HG03103 (cell line): ENCODE measurements around the gene HIC2.
A peak's percentile ranks its signal among the peaks of the same experiment; 100 is the strongest.
"Not testable (repeated sequence)": the region's sequence is repeated elsewhere in the genome, so short reads cannot be mapped to it uniquely, and the experiment has no call there.

Source experiments
- ATAC-seq: cut with Tn5 transposase; IDR thresholded peaks from one replicate; pipeline ENCODE4 v1.9.1; 2021; ENCODE audit warnings: low read depth; ENCODE audit not compliant: unreplicated experiment

The HIC2 gene, protein sequence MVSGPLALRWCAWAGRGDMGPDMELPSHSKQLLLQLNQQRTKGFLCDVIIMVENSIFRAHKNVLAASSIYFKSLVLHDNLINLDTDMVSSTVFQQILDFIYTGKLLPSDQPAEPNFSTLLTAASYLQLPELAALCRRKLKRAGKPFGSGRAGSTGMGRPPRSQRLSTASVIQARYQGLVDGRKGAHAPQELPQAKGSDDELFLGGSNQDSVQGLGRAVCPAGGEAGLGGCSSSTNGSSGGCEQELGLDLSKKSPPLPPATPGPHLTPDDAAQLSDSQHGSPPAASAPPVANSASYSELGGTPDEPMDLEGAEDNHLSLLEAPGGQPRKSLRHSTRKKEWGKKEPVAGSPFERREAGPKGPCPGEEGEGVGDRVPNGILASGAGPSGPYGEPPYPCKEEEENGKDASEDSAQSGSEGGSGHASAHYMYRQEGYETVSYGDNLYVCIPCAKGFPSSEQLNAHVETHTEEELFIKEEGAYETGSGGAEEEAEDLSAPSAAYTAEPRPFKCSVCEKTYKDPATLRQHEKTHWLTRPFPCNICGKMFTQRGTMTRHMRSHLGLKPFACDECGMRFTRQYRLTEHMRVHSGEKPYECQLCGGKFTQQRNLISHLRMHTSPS

DNA sequence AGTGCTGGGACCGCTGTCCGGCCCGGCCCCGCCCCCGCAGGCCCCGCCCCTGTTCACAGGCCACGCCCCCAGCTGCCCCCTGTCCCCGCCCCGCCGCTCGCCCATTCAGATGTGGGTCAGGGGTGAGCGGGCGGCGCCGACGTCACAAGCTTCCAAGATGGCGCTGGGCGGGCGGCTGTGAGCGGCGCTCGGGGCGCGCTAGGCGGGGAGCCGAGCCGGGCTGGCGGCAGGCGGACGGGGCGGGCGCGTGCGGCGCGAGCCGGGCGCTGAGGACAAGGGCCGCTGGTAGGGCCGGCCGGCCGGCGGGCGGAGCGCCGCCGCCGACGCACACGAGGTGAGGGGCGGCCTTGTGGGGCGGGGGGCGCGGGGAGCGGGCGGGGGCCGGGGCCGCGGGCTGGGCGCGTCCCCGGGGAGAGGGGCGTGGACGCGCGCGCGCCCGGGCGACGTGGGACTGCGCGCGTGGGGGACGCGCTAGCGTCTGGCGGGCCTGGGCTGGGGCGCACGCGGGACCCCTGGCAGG, at the start of gene HIC2:
HIC2 (plus strand) TSS at position 145 of the 520 bp plus-strand sequence. CDS start 25,461 bp downstream, outside the sequence.
- ATAC-seq = peak; percentile 65

DNA sequence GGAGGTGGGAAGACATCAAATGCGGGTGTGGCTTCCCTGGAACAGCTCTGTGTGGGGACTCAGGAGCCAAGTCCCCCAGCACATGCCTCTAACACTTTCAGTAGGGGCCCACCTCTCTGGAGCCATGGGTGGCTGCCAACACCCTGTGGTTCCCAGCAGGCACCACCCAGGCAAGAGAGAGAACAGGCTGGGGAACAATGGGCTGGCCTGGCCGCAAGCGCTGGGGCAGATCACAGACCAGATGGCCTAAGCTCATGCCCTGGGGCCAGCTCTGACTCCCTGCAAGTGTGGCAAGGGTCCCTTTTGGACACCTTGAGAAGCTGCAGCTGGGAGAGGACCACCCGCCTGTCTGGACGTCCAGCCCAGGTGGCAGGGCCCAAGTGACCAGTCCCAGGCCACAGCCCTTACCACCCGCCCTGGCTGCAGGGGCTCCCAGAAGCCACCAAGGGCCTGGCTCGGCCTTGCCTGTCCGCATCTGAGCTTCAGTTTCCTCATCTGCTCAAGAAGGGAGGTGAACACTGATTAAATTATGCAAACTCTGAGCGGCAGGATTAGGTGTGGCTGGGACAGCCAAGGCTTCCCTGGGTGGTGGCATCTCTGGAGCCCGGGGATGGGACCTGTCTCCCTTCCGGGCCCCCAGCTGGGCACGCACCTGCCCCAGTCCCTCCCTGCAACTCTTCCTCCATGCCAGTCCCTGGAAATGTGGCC, 48.4 kb upstream of the HIC2 start:
- ATAC-seq = not testable (repeated sequence)

DNA sequence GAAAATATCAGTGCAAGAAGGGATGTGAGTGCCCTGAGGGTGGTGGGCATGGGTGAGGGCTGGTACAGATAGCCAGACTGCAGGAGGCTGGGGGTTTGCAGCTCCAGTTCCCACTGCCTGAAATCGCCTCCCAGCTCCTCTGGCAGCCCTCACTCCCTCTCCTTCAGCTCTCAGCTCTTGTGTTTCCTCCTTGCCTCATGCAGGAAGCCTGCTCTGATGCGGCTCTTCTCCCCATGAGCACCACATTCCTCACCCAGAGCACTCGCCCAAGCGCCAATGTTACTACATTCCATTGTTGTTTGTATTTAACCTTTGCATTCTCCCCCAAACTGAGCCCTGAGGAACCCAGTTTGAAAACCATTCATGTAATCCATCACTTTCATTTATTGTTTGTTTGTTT, 41.3 kb upstream of the HIC2 start:
- ATAC-seq = not testable (repeated sequence)

DNA sequence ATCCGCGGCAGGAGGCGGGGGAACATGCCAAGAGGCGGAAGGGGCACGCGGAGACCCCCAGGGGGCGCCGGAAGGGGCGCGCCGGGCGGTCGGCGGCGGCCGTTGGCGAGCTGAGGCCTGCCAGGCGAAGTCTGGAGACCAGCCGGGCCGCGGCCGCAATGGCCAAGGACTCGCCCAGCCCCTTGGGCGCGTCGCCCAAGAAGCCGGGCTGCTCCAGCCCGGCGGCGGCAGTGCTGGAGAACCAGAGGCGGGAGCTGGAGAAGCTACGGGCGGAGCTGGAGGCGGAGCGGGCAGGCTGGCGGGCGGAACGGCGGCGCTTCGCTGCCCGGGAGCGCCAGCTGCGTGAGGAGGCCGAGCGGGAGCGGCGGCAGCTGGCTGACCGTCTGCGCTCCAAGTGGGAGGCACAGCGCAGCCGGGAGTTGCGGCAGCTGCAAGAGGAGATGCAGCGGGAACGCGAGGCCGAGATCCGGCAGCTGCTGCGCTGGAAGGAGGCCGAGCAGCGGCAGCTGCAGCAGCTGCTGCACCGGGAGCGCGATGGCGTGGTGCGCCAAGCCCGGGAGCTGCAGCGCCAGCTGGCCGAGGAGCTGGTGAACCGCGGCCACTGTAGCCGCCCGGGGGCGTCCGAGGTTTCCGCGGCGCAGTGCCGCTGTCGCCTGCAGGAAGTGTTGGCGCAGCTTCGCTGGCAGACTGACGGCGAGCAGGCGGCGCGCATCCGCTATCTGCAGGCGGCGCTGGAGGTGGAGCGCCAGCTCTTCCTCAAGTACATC, 33.3 kb upstream of the HIC2 start, which contains the start of gene RIMBP3B:
RIMBP3B (plus strand) TSS at position 51 of the 767 bp plus-strand sequence; CDS start at position 159, 108 bp downstream.
- not testable (repeated sequence) for ATAC-seq

DNA sequence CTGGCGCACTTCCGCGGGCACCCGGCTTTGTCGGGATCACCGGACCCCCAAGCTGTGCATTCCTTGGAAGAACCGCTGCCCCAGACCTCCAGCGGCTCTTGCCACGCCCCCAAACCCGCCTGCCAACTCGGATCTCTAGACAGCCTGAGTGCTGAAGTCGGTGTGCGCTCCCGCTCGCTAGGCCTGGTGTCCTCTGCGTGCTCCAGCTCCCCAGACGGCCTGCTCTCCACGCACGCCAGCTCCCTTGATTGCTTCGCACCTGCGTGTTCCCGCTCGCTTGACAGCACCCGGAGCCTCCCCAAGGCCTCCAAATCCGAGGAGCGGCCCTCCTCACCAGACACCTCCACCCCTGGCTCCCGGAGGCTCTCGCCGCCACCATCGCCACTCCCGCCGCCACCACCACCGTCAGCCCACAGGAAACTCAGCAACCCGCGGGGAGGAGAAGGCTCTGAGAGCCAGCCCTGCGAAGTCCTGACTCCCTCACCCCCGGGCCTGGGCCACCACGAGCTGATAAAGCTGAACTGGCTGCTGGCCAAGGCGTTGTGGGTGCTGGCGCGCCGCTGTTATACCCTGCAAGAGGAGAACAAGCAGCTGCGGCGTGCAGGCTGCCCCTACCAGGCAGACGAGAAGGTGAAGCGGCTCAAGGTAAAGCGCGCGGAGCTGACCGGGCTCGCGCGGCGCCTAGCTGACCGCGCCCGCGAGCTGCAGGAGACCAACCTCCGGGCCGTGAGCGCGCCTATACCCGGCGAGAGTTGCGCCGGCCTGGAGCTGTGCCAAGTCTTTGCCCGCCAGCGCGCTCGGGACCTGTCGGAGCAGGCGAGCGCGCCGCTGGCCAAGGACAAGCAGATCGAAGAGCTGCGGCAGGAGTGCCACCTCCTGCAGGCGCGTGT, 32.5 kb upstream of the HIC2 start:
- ATAC-seq = not testable (repeated sequence)

DNA sequence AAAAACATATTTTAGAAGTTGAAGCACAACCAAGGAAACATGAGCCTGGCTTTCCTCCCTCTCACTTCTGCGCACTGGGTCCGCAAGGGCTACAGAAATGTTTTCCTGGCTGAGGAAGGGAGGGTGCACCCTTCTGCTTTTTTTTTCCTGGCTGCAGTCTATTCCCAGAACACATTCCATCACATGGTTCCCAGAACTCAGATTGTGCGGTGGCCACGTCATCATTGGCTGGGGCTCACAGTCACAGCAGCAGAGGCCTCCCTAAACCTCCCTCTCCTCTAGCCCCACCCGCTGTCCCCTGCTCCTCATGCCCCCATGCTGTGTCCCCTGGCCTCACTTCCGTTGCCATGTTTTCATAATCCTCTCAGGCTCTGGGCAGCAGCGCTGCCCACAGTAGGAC, 27.7 kb upstream of the HIC2 start:
- ATAC-seq = not testable (repeated sequence)

DNA sequence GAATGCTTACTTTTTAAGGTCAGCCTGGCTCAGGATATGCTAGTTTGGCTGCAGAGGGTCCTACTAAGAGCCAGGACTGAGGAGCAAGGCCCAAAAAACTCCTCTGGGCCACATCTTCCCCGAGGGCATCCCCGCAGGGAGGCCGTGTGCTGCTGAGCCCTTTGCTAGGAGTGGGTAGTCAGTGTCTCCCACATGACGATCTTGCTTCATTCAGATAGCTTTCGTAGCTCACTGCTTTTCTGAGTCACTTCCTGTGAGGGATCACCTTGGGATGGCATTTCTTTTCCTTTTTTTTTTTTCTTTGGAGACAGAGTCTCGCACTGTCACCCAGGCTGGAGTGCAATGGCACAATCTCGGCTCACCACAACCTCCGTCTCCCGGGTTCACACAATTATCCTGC, 27.2 kb upstream of the HIC2 start:
- not testable (repeated sequence) for ATAC-seq

DNA sequence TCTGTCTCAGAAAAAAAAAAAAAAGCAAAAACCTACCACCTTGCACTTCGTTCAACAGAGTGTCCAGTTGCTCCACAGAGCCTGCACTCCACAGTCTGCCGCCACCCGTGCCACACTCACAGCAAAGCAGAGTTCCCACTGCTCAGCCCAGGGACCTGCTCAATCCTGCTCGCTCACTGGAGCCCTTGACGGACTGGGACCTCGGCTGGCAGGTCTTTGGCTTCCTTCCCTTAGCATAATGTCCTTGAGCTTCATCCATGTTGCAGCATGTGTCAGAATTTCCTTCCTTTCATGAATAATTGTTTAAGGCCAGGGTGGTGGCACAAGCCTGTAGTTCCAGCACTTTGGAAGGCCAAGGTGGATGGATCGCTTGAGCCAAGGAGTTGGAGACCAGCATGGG, 22.6 kb upstream of the HIC2 start:
- not testable (repeated sequence) for ATAC-seq

DNA sequence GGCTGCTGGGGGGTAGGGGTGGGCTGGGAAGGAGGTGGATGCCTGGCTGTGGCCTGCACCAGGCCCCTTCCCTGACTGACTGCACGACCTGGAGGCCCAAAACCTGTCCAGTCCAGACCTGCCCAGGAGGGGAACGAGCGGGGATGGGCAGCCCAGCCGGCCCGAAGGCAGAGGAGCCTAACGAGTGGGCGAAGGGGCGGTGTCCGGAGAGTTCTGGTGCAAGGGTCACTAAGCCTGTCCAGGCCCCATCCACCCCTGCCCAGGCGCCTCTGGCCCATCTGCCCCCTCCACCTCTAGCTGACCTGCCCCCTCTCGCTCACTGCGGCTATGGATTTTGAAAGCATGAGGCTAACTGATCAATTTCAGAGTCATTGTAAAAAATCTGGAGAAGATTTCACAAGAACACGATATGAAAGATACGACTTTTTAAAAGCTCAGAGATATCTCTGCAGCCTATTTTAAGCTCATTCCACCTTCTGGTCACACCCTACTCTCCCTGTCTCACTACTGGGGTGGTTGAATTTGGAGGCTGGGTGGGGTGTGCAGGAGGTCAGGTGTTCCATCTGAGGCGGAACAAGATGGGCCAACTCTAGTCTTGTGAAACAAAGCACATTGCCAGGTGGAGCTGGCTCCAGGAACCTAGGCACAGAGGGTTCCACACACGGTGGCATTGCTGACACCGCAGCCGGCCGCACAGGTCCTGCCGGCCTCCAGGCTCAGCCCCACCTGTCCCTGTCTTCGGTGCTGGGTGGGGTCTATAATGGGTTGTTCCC, 15.8 kb upstream of the HIC2 start:
- ATAC-seq = not testable (repeated sequence)

DNA sequence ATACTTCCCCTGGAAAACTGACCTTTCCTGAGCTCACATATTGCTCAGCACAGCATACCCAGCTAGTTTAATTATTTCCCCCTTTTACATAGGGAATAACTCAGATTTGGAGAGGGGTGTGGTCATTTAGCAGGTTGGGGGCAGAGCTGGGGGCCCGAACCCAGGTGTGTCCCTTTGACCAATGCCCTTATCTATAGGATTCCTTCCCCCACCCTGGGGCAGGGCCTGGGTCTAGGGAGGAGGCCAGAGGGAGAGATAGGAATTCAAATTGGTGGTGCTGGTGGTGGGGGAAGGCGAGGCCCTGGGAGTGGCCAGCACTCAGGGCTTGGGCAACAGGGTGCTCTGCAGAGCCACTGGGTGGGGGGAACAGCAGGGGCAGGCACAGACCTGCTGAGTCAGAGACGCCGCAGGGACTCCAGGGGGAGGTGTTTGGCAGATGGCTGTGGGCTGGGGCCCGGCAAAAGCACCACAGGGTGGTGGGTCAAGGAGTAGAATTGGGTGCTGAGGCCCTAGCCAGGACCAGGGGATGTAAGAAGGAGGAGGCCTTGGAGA, 14.3 kb upstream of the HIC2 start:
- ATAC-seq = not testable (repeated sequence)

DNA sequence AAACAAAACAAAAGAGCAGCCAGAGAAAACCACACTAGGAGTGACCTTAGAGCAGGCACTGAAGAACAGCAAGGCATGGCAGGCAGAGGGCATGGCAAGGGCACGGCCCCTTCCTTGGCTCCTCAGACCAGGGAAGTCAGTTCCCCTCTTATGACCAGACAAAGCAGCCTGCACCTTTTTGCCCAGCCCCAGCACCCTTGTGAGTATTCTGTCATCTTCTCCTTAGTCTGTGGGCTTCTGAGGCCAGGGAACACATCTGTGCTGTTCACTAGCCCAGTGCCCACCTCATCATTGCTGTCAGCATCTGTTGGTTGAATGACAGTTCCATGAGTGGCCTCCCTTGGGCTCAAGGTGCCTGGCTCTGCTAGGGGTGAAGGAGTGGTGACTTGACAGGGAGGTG, 10.0 kb upstream of the HIC2 start:
- not testable (repeated sequence) for ATAC-seq

DNA sequence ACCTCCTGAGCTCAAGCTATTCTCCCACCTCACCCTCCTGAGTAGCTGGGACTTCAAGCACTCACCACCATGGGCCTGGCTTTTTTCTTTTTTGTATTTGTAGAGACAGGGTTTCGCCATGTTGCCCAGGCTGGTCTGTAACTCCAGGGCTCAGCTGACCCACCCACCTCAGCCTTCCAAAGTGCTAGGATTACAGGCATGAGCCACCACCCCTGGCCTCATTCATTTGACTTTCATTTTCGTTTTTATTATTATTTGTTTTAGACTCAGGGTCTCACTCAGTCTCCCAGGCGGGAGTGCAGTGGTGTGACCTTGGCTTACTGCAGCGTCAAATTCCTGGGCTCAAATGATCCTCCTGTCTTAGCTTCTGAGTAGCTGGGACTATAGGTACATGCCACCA, 9.4 kb upstream of the HIC2 start:
- not testable (repeated sequence) for ATAC-seq

DNA sequence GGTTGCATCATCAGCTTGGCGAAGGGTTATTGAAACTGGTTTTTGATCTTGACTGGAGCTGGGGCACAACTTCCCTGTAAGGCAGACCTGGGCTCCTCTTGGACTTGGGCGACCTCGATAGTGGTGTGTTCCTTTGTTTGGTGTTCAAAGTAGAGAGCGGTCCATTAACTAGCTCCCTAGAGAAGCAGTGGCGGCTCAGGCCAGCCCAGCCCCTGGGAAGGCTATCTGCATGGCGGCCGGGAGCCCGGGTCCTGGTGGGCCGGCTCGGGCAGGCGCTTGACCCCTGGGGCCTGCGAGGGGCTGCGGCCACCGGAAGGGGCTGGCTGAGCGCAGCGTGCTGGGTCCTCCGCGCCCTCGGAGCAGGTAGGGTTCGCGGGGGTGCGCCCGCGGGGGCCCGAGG, 796 bp upstream of the HIC2 start:
- not testable (repeated sequence) for ATAC-seq

DNA sequence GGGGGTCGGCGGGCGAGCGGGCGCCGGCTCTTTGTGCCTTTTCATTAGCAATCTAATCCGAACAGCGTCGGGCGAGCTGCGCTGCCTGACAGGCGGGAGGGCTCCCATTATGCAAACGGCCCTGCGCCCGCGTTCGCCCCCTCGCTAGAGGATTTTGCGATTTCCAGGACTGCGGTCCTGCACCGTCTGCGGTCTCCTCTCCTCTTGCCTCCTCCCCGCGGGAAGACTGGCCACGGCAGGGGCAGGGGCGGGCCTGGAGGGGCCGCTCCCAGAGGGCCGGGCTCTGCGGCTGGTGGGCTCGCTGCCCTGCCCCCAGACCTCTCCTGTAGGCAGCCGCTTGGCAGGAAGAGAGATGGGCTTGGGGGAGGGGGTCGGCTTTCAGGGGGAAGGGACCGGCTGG, 682 bp downstream of the HIC2 start:
- peak; percentile 7 for ATAC-seq

DNA sequence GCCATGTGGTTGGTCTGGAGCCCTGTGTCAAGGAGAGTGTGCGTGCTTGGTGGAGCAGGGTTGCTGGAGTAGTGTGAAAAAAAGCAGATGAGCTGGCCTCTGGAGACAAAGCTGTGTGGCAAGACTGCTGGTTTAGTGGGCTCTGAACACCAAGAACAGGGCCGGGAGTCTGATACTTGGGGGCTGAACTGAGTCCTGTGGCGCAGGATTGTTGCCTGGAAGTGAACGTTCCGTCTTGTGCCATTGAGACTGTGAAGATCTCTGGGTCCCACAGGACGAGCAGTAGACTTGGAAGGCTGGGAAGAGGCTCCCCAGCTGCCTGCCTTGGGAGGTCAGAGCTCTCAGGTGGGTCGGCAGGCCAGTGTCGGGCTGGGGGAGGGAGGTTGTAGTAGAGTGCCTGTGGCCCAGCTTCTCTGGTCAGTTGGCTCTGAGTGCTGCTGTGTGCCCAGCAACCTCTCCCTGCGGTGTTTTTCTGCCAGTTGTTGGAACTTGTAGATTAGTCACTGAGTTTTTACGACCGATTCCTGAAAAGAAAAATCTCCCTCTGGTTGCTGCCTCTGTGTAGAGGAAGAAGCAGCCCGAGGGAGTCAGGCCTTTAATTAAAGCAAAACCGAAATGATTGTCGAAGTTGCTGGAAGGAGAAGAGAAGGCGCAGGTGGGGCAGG, 1.9 kb downstream of the HIC2 start:
- ATAC-seq = not testable (repeated sequence)

DNA sequence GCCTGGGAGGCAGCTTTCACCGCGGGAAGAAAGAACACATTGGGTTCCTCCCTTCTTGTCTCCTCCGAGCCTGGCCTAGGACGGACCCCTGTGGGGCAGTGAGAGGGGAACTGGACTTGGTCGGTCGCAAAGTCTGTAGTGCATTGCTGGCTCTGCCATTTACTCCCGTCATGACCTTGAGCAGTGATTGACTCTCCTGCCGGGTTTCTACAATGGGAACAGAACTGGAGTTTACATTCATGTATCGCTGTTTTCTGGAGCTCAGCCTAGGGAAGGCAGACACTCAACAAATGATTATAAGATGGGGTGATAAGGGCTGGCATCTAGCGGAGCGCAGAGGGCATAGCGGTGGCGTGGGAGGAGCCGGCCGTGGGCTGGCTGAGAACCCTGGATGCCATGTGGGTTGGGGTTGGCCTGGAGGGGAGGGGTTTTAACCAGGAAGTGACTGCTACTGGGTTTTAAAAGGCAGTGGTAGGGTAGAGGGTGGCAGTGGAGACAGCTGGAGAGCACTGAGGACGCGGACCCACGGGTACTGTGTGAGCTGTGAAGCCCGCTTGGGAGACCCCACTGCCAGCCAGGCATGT, 3.1 kb downstream of the HIC2 start:
- ATAC-seq = not testable (repeated sequence)

DNA sequence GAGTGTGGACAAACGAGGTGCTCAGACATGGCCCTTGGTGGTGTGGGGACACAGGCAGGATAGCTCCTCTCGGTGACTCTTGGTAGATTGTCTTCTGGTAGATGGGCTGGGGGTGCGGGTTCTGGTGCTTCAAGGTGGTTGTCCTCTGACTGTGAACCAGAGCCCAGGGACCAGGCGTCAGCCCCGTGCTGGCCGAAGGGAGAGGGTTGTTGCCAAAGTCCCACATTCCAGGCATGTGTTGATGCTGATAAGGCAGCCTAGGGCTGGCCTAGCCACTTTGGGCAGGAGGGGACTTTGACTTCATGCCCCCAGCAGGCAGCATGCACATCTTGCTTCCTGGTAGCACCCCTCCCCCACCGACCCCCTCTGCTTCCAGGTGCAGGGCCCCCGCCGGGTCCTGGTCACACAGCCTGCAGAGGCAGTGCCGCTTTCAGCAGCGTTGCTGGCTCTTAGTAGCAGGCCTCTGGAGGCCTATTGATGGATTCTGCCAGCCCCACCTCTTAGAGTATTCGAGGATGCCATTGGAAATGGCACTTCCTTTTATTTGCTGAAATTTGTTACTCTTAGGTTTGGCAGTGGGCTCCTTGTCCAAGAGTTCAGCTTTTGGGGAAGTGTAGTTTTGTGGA, 7.0 kb downstream of the HIC2 start:
- not testable (repeated sequence) for ATAC-seq
